Kidney epithelial cell (primary cell): ENCODE measurements around the gene ZFPL1. TPM values are rescaled to one million over a fixed set of nuclear protein-coding genes. Genes with fewer than 3 reads are reported as not detected.
"Not testable (repeated sequence)": the region's sequence is repeated elsewhere in the genome, so short reads cannot be mapped to it uniquely, and the experiment has no call there.

Experiments used
- DNase-seq: peaks from one replicate; pipeline ENCODE4 v3.0.0-alpha.2; 2010; ENCODE audit warnings: low read depth
- H3K27me3 ChIP-seq: 2 replicates; pipeline ENCODE4 v1.6.0; 2011; ENCODE audit warnings: low read length; ENCODE audit not compliant: control insufficient read depth, insufficient read depth
- H3K36me3 ChIP-seq: 2 replicates; pipeline ENCODE4 v1.5.1; 2011; ENCODE audit warnings: low read length; ENCODE audit not compliant: control insufficient read depth, insufficient read depth
- H3K4me3 ChIP-seq: 2 replicates; pipeline ENCODE4 v1.5.1; 2011; ENCODE audit warnings: low read depth, mild to moderate bottlenecking, control low read depth, low read length
- total RNA-seq: library from RNA; depleted of rRNA; stranded (reverse); fragments of >200 nt; gene quantifications from 2 replicates; pipeline ENCODE4 v1.2.3, GENCODE V29; 2015
- TF ChIP-seq, protein P1 (sequence below): IDR thresholded peaks from 2 replicates; pipeline ENCODE4 v1.5.1; 2011; ENCODE audit warnings: mild to moderate bottlenecking, moderate library complexity, low read length, control low read depth, inconsistent platforms; ENCODE audit not compliant: insufficient read depth, poor library complexity, severe bottlenecking

ZFPL1 gene
- total RNA-seq, 1 donor from 2014 or later = 49.8 TPM

DNA sequence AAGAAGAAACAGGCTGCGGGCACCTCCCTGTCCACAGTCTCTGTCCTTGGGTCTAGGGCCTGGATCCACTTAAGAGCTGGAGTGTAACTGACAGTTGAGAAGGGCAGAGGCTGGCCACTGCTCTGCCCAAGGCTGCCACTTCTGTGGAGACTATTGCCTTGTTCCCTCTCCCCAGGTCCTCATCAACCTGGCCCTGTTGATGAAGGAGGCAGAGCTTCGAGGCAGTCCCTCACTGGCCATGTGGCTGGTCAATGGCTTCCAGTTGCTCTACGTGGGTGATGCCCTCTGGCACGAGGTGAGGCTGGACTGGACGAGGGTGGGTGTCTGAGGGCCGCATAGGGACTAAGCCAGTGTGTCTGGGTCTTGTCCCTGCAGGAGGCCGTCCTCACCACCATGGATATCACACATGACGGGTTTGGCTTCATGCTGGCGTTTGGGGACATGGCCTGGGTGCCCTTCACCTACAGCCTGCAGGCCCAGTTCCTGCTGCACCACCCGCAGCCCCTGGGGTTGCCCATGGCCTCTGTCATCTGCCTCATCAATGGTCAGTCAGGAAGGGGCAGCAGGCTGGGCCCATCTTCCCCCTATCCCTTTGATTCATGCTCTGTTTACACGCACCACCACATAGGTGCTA, 30.6 kb downstream of the ZFPL1 start:
- TF ChIP-seq, protein P1, sequence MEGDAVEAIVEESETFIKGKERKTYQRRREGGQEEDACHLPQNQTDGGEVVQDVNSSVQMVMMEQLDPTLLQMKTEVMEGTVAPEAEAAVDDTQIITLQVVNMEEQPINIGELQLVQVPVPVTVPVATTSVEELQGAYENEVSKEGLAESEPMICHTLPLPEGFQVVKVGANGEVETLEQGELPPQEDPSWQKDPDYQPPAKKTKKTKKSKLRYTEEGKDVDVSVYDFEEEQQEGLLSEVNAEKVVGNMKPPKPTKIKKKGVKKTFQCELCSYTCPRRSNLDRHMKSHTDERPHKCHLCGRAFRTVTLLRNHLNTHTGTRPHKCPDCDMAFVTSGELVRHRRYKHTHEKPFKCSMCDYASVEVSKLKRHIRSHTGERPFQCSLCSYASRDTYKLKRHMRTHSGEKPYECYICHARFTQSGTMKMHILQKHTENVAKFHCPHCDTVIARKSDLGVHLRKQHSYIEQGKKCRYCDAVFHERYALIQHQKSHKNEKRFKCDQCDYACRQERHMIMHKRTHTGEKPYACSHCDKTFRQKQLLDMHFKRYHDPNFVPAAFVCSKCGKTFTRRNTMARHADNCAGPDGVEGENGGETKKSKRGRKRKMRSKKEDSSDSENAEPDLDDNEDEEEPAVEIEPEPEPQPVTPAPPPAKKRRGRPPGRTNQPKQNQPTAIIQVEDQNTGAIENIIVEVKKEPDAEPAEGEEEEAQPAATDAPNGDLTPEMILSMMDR = no peak
- H3K4me3 ChIP-seq = no peak overlapping the region

DNA sequence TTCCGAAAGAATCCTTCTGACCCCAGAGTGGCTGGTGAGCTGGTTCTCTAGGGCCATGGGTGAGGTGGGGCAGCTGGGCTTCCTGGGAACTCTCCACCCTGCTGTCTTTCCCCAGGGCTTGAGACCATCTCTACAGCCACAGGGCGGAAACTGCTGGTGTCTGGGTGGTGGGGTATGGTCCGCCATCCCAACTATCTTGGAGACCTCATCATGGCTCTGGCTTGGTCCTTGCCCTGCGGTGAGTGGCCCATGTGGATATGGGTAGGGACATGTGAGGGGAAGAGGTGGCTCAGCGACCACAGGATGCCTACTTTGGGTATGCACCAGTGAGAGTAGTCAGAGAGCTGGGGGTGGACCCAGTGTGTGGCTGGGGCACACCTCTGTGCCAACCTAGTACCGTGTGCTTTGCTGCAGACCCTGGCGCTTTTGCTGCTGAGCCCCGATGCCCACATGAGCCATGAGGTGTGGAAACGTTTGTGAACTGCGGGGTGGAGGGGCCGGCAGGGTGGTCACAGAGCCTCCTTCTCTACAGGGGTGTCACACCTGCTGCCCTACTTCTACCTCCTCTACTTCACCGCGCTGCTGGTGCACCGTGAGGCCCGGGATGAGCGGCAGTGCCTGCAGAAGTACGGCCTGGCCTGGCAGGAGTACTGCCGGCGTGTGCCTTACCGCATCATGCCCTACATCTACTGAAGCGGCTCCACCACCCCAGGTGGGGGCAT, 31.5 kb downstream of the ZFPL1 start:
- Histone ChIP-seq H3K27me3 (no peaks in the 10 kb centered on the region), H3K4me3 (no peak overlapping the region), H3K36me3 (peaks cover 6% of the 10 kb centered on the region)
- TF ChIP-seq, protein P1 = no peak
- DNase-seq = no peak

More for the DNA sequence above, 30.6 kb downstream of the ZFPL1 start:
- Histone ChIP-seq H3K27me3 (no peaks in the 10 kb centered on the region), H3K36me3 (peaks cover 5% of the 10 kb centered on the region)
- DNase-seq = no peak

DNA sequence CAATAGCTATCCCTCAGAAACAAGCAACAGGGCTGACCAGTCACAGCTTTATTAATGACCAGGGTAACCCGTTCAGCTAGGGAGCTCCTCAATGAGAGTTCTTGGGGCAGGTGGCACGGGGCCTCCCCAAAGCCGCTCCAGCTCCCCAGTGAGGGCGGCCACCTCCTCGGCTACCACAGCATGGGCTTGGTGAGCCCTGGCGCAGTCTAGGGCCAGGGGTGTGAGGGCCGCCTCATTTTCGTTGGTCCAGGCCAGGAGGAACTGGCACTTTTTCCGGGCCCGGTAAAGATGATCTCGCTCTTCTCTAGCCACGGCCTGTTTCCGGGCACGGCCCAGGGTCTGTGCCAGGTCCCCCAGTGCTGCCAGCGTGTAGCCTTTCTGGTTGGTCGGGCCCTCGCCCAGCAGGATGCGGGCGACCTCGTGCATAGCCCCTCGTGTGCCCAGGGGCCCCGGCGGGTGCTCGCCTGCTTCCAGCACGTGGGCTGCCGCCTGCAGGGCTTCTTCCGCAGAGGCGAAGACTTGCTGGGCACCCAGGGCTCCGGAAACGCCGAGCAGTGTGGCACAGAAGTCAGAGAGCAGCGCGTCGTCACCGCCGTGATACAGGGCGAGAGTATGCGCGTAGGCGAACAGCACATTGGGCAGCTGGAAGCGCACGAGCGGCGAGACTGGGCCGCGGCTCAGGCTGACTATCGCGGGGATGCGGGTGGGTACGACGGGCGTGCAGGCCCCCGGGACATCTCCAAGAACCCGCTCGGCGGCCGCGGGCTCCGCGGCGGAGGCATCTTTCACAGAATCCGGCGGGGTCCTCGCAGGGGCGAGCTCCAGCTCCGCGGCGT, 32.6 kb downstream of the ZFPL1 start:
- peaks cover 9% of the 10 kb centered on the region for H3K36me3 ChIP-seq
- H3K4me3 ChIP-seq = peak overlapping the region; percentile 96
- H3K27me3 ChIP-seq = no peaks in the 10 kb centered on the region
- no peak for DNase-seq
- TF ChIP-seq, protein P1 = no peak

DNA sequence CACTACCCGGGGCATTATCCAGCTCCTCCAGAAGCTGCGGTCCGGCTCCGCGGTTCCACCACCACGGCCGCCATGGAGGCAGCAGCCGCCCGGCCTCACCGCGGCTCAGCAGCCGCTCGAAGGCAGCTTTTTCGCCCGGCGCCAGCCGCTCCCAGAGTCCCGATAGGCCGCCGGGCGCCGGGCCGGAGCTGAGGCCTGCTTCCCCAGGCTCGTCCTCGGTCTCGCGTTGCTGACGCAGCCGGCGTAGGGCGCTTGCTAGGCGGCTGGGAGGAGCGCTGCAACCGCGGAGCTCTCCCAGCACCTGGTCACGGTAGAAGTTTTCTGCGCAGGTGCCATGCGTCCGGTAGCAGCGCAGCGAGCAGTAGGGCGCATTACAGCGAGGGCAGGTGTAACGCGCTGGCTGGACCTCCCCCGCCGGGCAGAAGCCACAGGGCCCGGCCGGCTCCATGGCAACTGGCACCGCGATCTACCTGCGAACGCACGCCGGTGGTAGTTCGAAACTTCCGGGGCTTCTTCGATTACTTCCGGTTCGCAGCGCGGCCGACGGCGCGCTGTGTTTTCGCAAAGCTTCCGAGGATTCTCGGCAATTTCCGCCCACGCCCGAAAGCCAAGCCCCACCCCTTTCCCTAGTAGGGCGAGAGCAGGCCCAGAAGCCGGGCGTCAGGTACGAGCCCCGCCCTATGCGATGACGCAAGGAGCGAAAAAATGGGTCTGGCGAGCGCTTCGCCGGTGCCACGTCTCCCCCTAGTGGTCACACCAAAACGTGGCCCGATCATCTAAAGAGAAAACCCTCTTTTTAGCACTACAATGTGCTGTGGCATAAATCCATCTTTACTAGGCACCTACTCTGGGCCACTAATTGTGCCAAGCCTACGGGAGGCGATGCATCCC, 33.4 kb downstream of the ZFPL1 start, which contains the start of gene ZNHIT2:
ZNHIT2 (minus strand) TSS at position 496 of the 891 bp plus-strand sequence; CDS start at position 448, 48 bp downstream.
- no peaks in the 10 kb centered on the region for H3K27me3 ChIP-seq
- peak; percentile 89 for DNase-seq
- peaks cover 9% of the 10 kb centered on the region for H3K36me3 ChIP-seq
- TF ChIP-seq, protein P1 = peak; percentile 93
- peak within 1 kb of the TSS; percentile 96 for H3K4me3 ChIP-seq

DNA sequence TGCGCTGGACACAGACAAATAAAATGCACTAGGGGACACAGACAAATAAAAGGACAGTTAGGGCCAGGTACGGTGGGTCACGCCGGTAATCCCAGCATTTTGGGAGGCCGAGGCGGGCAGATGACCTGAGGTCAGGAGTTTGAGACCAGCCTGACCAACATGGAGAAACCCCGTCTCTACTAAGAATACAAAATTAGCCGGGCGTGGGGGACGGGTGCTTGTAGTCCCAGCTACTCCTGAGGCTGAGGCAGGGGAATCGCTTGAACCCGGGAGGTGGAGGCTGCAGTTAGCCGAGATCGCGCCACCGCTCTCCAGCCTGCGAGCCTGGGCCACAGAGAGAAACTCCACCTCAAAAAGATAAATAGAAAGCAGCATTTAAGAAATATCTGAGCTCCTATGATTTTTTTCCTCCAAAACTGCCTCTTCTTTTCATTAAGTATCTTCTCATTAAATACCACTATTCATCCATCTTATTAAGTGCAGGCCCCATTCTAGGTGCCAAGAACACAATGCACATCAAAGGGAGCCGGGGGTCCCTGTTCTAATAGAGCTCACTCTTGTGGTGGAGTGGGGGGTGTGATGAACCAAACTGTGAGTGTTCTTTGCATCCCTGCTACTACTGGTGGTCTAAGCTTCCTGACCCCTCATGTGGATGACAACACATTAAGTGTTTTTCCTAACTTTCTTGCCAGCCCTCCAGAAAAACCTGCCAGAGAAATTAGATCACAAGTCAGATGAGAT, 34.2 kb downstream of the ZFPL1 start:
- DNase-seq = no peak
- peaks cover 9% of the 10 kb centered on the region for H3K36me3 ChIP-seq
- H3K27me3 ChIP-seq = no peaks in the 10 kb centered on the region
- TF ChIP-seq, protein P1 = no peak
- H3K4me3 ChIP-seq = no peak overlapping the region

DNA sequence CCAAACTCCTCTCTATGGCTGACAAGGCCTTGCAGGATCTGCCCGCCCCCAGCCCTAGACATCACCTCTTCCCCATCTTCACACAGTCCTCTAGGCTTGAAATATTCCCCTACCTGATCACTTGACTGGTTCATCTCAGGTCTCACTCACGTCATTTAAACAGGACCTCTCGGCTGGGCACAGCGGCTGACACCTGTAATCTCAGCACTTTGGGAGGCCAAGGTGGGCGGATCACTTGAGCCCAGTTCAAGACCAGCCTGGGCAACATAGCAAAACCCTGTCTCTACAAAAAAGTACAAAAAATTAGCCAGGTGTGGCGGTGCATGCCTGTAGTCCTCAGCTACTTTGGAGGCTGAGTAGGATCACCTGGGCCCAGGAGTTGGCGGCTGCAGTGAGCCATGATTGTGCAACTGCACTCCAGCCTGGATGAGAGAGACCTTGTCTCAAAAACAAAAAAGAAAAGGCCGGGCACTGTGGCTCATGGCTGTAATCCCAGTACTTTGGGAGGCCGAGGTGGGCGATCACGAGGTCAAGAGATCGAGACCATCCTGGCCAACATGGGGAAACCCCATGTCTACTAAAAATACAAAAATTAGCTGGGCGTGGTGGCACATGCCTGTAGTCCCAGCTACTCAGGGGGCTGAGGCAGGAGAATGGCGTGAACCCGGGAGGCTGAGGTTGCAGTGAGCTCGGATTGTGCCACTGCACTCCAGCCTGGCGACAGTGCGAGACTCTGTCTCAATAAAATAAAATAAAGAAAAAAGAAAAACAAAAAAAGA, 35.1 kb downstream of the ZFPL1 start:
- H3K4me3 ChIP-seq, H3K36me3 ChIP-seq, DNase-seq, H3K27me3 ChIP-seq: not testable (repeated sequence)
